ENCODE results near the gene KCNJ3. TPM values are rescaled to one million over a fixed set of nuclear protein-coding genes. Genes with fewer than 3 reads are reported as not detected.

KCNJ3 gene
- total and polyA plus RNA-seq, 2 of the 13 experiments (the other 11 are each of a cell fraction or from before 2014, with no cell fraction given): not detected

DNA sequence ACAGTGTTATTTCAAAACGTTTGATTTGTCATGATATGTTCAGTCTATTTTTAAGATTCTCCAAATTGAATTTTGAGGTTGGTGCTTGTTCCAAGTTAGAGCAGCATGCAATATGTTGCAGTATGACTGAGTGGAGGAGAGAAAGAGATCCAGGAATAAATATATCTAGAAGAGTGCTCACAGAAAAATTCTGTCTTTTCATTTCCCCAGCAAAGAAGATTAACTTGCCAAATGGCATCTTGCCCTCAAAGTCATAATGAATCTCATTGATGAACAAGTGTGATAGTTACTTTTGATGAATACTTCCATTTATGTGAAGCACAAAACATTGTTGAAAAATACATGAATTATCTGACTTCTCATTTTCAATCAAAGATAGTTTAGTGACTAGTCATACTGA is 95.9 kb downstream of the KCNJ3 start:
- ChIA-PET POLR2A (no interaction called here), CTCF (ENCODE audit: low intra/inter-chr PET ratio, low total read pairs) (no interaction called here)
- in situ Hi-C loops (cut with HindIII; ENCODE audit: extremely low pct_ligation_motif_present, low pct_unique_long_range_greater_than_20kb) (no loop called here), intact Hi-C loops (cut with micrococcal nuclease; ENCODE audit: unreplicated experiment) (no loop called here)
- Histone ChIP-seq H4K20me1 (ENCODE audit: insufficient read depth, low read length) (no peaks in the 10 kb centered on the region), H3K9me3 (ENCODE audit: low read length) (no peaks in the 10 kb centered on the region), H2AFZ (ENCODE audit: low read length) (no peak overlapping the region), H3K79me2 (ENCODE audit: insufficient read depth, low read length) (no peaks in the 10 kb centered on the region), H3K27ac (ENCODE audit: extremely low read length, insufficient read depth, low read length) (no peak overlapping the region), H3K27me3 (ENCODE audit: control insufficient read depth in 1 of 2, insufficient read depth in 2 of 2, low read length in 2 of 2) (no peaks in the 10 kb centered on the region), H3K4me1 (ENCODE audit: insufficient read depth, low read length) (no peaks in the 10 kb centered on the region), H3K9ac (ENCODE audit: insufficient read depth, low read depth, low read length) (no peak overlapping the region), H3K36me3 (replicated peaks in 1 of 2; ENCODE audit: control insufficient read depth in 1 of 2, insufficient read depth in 2 of 2, low read length in 2 of 2) (no peaks in the 10 kb centered on the region), H3K4me2 (ENCODE audit: low read depth, low read length) (no peak overlapping the region), H3K4me3 (replicated peaks in 1 of 3; ENCODE audit: insufficient read depth in 1 of 3, low read depth in 2 of 3, low read length in 3 of 3) (no peak overlapping the region)
- no peak for TF ChIP-seq AGO2 (optimal IDR thresholded peaks at IDR 0.05; ENCODE audit: low read depth, low read length)
- no peak for TF ChIP-seq POGZ (CRISPR knock-in tag; IDR thresholded peaks at IDR 0.05)
- TF ChIP-seq SRF (IDR thresholded peaks at IDR 0.05; ENCODE audit: low read depth, low read length): no peak
- TF ChIP-seq NFIC (IDR thresholded peaks at IDR 0.05; ENCODE audit: low read length): no peak
- TF ChIP-seq ZNF788 (CRISPR knock-in tag; IDR thresholded peaks at IDR 0.05; ENCODE audit: borderline replicate concordance): no peak
- no peak for TF ChIP-seq MED13 (CRISPR knock-in tag; IDR thresholded peaks at IDR 0.05)
- no peak for TF ChIP-seq GMEB1 (CRISPR knock-in tag; IDR thresholded peaks at IDR 0.05; ENCODE audit: borderline replicate concordance)
- DNase-seq (ENCODE audit: low spot score): no peak
- no peak for ATAC-seq
- WGBS (ENCODE audit: low lambda C conversion rate): 4% methylated on average over 1 of the region's 1 CpG
- no TSS peak for BruUV-seq (replicated peaks)
- FAIRE-seq: no peak

- 5% methylated on average over 3 of the region's 3 CpGs for WGBS (ENCODE audit: low lambda C conversion rate)
- Histone ChIP-seq H2AFZ (ENCODE audit: low read length) (no peak overlapping the region), H3K4me3 (replicated peaks in 1 of 3; ENCODE audit: insufficient read depth in 1 of 3, low read depth in 2 of 3, low read length in 3 of 3) (no peak overlapping the region), H3K36me3 (replicated peaks in 1 of 2; ENCODE audit: control insufficient read depth in 1 of 2, insufficient read depth in 2 of 2, low read length in 2 of 2) (no peaks in the 10 kb centered on the region), H4K20me1 (ENCODE audit: insufficient read depth, low read length) (no peaks in the 10 kb centered on the region), H3K4me2 (ENCODE audit: low read depth, low read length) (no peak overlapping the region), H3K9me3 (ENCODE audit: low read length) (no peaks in the 10 kb centered on the region), H3K79me2 (ENCODE audit: insufficient read depth, low read length) (no peaks in the 10 kb centered on the region), H3K27ac (ENCODE audit: extremely low read length, insufficient read depth, low read length) (no peak overlapping the region), H3K9ac (ENCODE audit: insufficient read depth, low read depth, low read length) (no peak overlapping the region), H3K4me1 (ENCODE audit: insufficient read depth, low read length) (no peaks in the 10 kb centered on the region), H3K27me3 (ENCODE audit: control insufficient read depth in 1 of 2, insufficient read depth in 2 of 2, low read length in 2 of 2) (no peaks in the 10 kb centered on the region)
- intact Hi-C loops (cut with micrococcal nuclease; ENCODE audit: unreplicated experiment) (no loop called here), in situ Hi-C loops (cut with HindIII; ENCODE audit: extremely low pct_ligation_motif_present, low pct_unique_long_range_greater_than_20kb) (no loop called here)
- BruUV-seq (replicated peaks): no TSS peak
- CTCF ChIA-PET (ENCODE audit: low intra/inter-chr PET ratio, low total read pairs): no interaction called here
- POLR2A ChIA-PET: no interaction called here
- no peak for FAIRE-seq
- DNase-seq (ENCODE audit: low spot score): no peak
- ATAC-seq: no peak
- TF ChIP-seq CBX2 (IDR thresholded peaks at IDR 0.05; ENCODE audit: low read depth, low read length) (no peak), CBX2 (CRISPR knock-in tag; IDR thresholded peaks at IDR 0.05; ENCODE audit: low read depth) (no peak), PBX2 (CRISPR knock-in tag; IDR thresholded peaks at IDR 0.05) (no peak), ZZZ3 (CRISPR knock-in tag; IDR thresholded peaks at IDR 0.05; ENCODE audit: borderline replicate concordance) (no peak), ZNF354B (CRISPR knock-in tag; IDR thresholded peaks at IDR 0.05) (no peak), DR1 (CRISPR knock-in tag; IDR thresholded peaks at IDR 0.05) (no peak), ZNF75D (CRISPR knock-in tag; IDR thresholded peaks at IDR 0.05; ENCODE audit: borderline replicate concordance) (no peak), CREB3 (CRISPR knock-in tag; IDR thresholded peaks at IDR 0.05) (no peak), GATA4 (IDR thresholded peaks at IDR 0.05; ENCODE audit: borderline replicate concordance, low read depth) (no peak), MAFF (IDR thresholded peaks at IDR 0.05; ENCODE audit: low read depth, low read length) (no peak)
Measured at GRCh38 chr2:154795651-154796050, 97.2 kb downstream of the KCNJ3 start.
